NCI-H510A treated with DMSO at 0.1 percent for 48 hours (cell line): ENCODE measurements around the gene FAM114A1.
A peak's percentile ranks its signal among the peaks of the same experiment; 100 is the strongest.
"Not testable (repeated sequence)": the region's sequence is repeated elsewhere in the genome, so short reads cannot be mapped to it uniquely, and the experiment has no call there.

Source experiments
- DNase-seq: peaks from one replicate; lab custom pipeline; 2025; lab: John Stamatoyannopoulos, UW

The FAM114A1 gene

GRCh38 chr4:38904090-38904666, 36.6 kb downstream of the FAM114A1 start:
- DNase-seq = no peak

GRCh38 chr4:38904682-38905081, 37.1 kb downstream of the FAM114A1 start:
- no peak for DNase-seq

GRCh38 chr4:38905652-38906385, 38.2 kb downstream of the FAM114A1 start:
- DNase-seq = no peak

- DNase-seq = no peak
Observed at GRCh38 chr4:38907696-38908270, 40.2 kb downstream of the FAM114A1 start.

GRCh38 chr4:38909015-38909414, 41.4 kb downstream of the FAM114A1 start:
- no peak for DNase-seq

GRCh38 chr4:38911257-38911656, 43.7 kb downstream of the FAM114A1 start:
- no peak for DNase-seq

- DNase-seq = no peak
Observed at GRCh38 chr4:38914854-38915253, 47.2 kb downstream of the FAM114A1 start.

- DNase-seq = not testable (repeated sequence)
Observed at GRCh38 chr4:38916267-38916666, 48.7 kb downstream of the FAM114A1 start.

GRCh38 chr4:38917481-38918025, 49.9 kb downstream of the FAM114A1 start:
- DNase-seq = no peak

- no peak for DNase-seq
Observed at GRCh38 chr4:38919494-38919893, 51.9 kb downstream of the FAM114A1 start.

- no peak for DNase-seq
Observed at GRCh38 chr4:38920186-38920585, 52.6 kb downstream of the FAM114A1 start.

GRCh38 chr4:38920677-38921076, 53.1 kb downstream of the FAM114A1 start:
- DNase-seq = peak; percentile 46

GRCh38 chr4:38921151-38921550, 53.5 kb downstream of the FAM114A1 start:
- DNase-seq = peak; percentile 46

GRCh38 chr4:38923746-38924145, 56.1 kb downstream of the FAM114A1 start:
- DNase-seq = no peak

- DNase-seq = no peak
Observed at GRCh38 chr4:38924353-38924752, 56.7 kb downstream of the FAM114A1 start.

GRCh38 chr4:38925492-38926413, 58.1 kb downstream of the FAM114A1 start:
- no peak for DNase-seq

- DNase-seq = no peak
Observed at GRCh38 chr4:38926896-38927295, 59.3 kb downstream of the FAM114A1 start.

GRCh38 chr4:38928568-38928967, 61.0 kb downstream of the FAM114A1 start:
- DNase-seq = no peak

- DNase-seq = no peak
Observed at GRCh38 chr4:38928974-38929373, 61.4 kb downstream of the FAM114A1 start.

- no peak for DNase-seq
Observed at GRCh38 chr4:38930204-38930603, 62.6 kb downstream of the FAM114A1 start.

GRCh38 chr4:38930707-38931106, 63.1 kb downstream of the FAM114A1 start:
- no peak for DNase-seq

- DNase-seq = no peak
Observed at GRCh38 chr4:38931125-38931524, 63.5 kb downstream of the FAM114A1 start.
